Right lobe of liver (tissue), 4 donors: Measurements from ENCODE around the gene PIRT.

ENCODE experiments used
- CTCF ChIP-seq, 4 donors: fragments of 200-600 bp in 3 of 4; fragments of 450-650 bp in 1 of 4; IDR thresholded peaks; one replicate each; pipeline versions ENCODE4 v1.5.1 to v1.8.0; 2016 to 2022; ENCODE audit warnings: antibody characterized with exemption in 4 of 4, mild to moderate bottlenecking in 2 of 4
- POLR2A ChIP-seq: fragments of 450-650 bp; IDR thresholded peaks from one replicate; pipeline ENCODE4 v1.6.1; 2017; ENCODE audit warnings: antibody characterized with exemption, mild to moderate bottlenecking
- donor health status: DM: no; HTN: no; CAD: no.
- donor health status: DM: no; HTN: no; CAD: no.
- donor health status: DM: no; HTN: yes; CAD: no.

- TF ChIP-seq CTCF (IDR thresholded peaks at IDR 0.05), result no peak
- TF ChIP-seq POLR2A, result no peak
Measured at GRCh38 chr17:10775740-10776356, 62.0 kb downstream of the PIRT start.
